BLaER1 (cell line): Measurements from ENCODE around the gene IRF4.

Experiments used
- H3K27ac ChIP-seq: shearing (Covaris generic); formaldehyde crosslinking; 2 replicates; pipeline ENCODE4 v1.8.1; 2022
- H3K27me3 ChIP-seq: shearing (Covaris generic); formaldehyde crosslinking; 2 replicates; pipeline ENCODE4 v1.8.1; 2022
- H3K36me3 ChIP-seq: shearing (Covaris generic); formaldehyde crosslinking; 2 replicates; pipeline ENCODE4 v1.8.1; 2022
- H3K4me1 ChIP-seq: shearing (Covaris generic); formaldehyde crosslinking; 2 replicates; pipeline ENCODE4 v1.8.1; 2022
- H3K4me2 ChIP-seq: shearing (Covaris generic); formaldehyde crosslinking; 2 replicates; pipeline ENCODE4 v1.8.1; 2022
- H3K4me3 ChIP-seq: shearing (Covaris generic); formaldehyde crosslinking; 2 replicates; pipeline ENCODE4 v1.8.1; 2022
- H3K9ac ChIP-seq: shearing (Covaris generic); formaldehyde crosslinking; 2 replicates; pipeline ENCODE4 v1.8.1; 2022
- H3K9me3 ChIP-seq: shearing (Covaris generic); formaldehyde crosslinking; 2 replicates; pipeline ENCODE4 v1.8.1; 2022
- H4K20me1 ChIP-seq: shearing (Covaris generic); formaldehyde crosslinking; 2 replicates; pipeline ENCODE4 v1.8.1; 2022
- Cebpa-rat ChIP-seq: shearing (Covaris generic); IDR thresholded peaks from 2 replicates; pipeline ENCODE4 v1.8.1; 2022

IRF4 gene

GRCh38 chr6:379410-380181, 12.0 kb upstream of the IRF4 start:
- no peaks in the 10 kb centered on the region for H4K20me1 ChIP-seq
- no peak overlapping the region for H3K9ac ChIP-seq
- H3K4me1 ChIP-seq = peaks cover 24% of the 10 kb centered on the region
- TF ChIP-seq Cebpa-rat = no peak
- no peak overlapping the region for H3K4me2 ChIP-seq
- H3K9me3 ChIP-seq = no peaks in the 10 kb centered on the region
- no peaks in the 10 kb centered on the region for H3K36me3 ChIP-seq
- H3K4me3 ChIP-seq = no peak overlapping the region
- H3K27me3 ChIP-seq = no peaks in the 10 kb centered on the region
- H3K27ac ChIP-seq = no peak overlapping the region

GRCh38 chr6:380234-381218, 11.0 kb upstream of the IRF4 start:
- H3K4me1 ChIP-seq = peaks cover 33% of the 10 kb centered on the region
- no peak overlapping the region for H3K27ac ChIP-seq
- no peak overlapping the region for H3K9ac ChIP-seq
- no peak for TF ChIP-seq Cebpa-rat
- no peaks in the 10 kb centered on the region for H4K20me1 ChIP-seq
- H3K36me3 ChIP-seq = no peaks in the 10 kb centered on the region
- no peak overlapping the region for H3K4me3 ChIP-seq
- no peaks in the 10 kb centered on the region for H3K9me3 ChIP-seq
- no peaks in the 10 kb centered on the region for H3K27me3 ChIP-seq
- H3K4me2 ChIP-seq = no peak overlapping the region

- Histone ChIP-seq H3K9ac (no peak overlapping the region), H3K27me3 (no peaks in the 10 kb centered on the region), H4K20me1 (no peaks in the 10 kb centered on the region), H3K4me2 (no peak overlapping the region), H3K4me1 (peaks cover 39% of the 10 kb centered on the region), H3K9me3 (no peaks in the 10 kb centered on the region), H3K4me3 (no peak overlapping the region), H3K27ac (no peak overlapping the region), H3K36me3 (no peaks in the 10 kb centered on the region)
- no peak for TF ChIP-seq Cebpa-rat
Observed at GRCh38 chr6:381742-382461, 9.7 kb upstream of the IRF4 start.

- no peaks in the 10 kb centered on the region for H3K27me3 ChIP-seq
- H3K9me3 ChIP-seq = no peaks in the 10 kb centered on the region
- H3K36me3 ChIP-seq = no peaks in the 10 kb centered on the region
- no peak overlapping the region for H3K27ac ChIP-seq
- no peak overlapping the region for H3K4me3 ChIP-seq
- H3K9ac ChIP-seq = no peak overlapping the region
- H3K4me1 ChIP-seq = peaks cover 33% of the 10 kb centered on the region
- H4K20me1 ChIP-seq = no peaks in the 10 kb centered on the region
- H3K4me2 ChIP-seq = no peak overlapping the region
- no peak for TF ChIP-seq Cebpa-rat
Observed at GRCh38 chr6:382883-383810, 8.4 kb upstream of the IRF4 start.

GRCh38 chr6:383856-384255, 7.7 kb upstream of the IRF4 start:
- Histone ChIP-seq H3K27ac (no peak overlapping the region), H3K27me3 (no peaks in the 10 kb centered on the region), H4K20me1 (no peaks in the 10 kb centered on the region), H3K4me3 (no peak overlapping the region), H3K4me2 (peak overlapping the region; percentile 63; the same call in 1 of the 2 replicates), H3K9me3 (no peaks in the 10 kb centered on the region), H3K36me3 (no peaks in the 10 kb centered on the region), H3K9ac (no peak overlapping the region), H3K4me1 (peaks cover 33% of the 10 kb centered on the region)
- TF ChIP-seq Cebpa-rat = no peak

GRCh38 chr6:384898-385297, 6.7 kb upstream of the IRF4 start:
- H3K4me1 ChIP-seq = peaks cover 34% of the 10 kb centered on the region
- no peak for TF ChIP-seq Cebpa-rat
- H4K20me1 ChIP-seq = no peaks in the 10 kb centered on the region
- H3K9ac ChIP-seq = no peak overlapping the region
- H3K9me3 ChIP-seq = no peaks in the 10 kb centered on the region
- H3K27me3 ChIP-seq = no peaks in the 10 kb centered on the region
- H3K36me3 ChIP-seq = no peaks in the 10 kb centered on the region
- H3K4me3 ChIP-seq = no peak overlapping the region
- peak overlapping the region; percentile 63 for H3K4me2 ChIP-seq
- H3K27ac ChIP-seq = no peak overlapping the region

- no peaks in the 10 kb centered on the region for H3K9me3 ChIP-seq
- no peaks in the 10 kb centered on the region for H3K36me3 ChIP-seq
- H3K9ac ChIP-seq = no peak overlapping the region
- peak overlapping the region; percentile 63 for H3K4me2 ChIP-seq
- peaks cover 41% of the 10 kb centered on the region for H3K4me1 ChIP-seq
- H4K20me1 ChIP-seq = no peaks in the 10 kb centered on the region
- no peak overlapping the region for H3K27ac ChIP-seq
- no peak overlapping the region for H3K4me3 ChIP-seq
- H3K27me3 ChIP-seq = no peaks in the 10 kb centered on the region
- TF ChIP-seq Cebpa-rat = no peak
Observed at GRCh38 chr6:385614-386013, 5.9 kb upstream of the IRF4 start.

- Histone ChIP-seq H3K36me3 (no peaks in the 10 kb centered on the region), H3K27ac (no peak overlapping the region), H3K27me3 (no peaks in the 10 kb centered on the region), H4K20me1 (peaks cover 2% of the 10 kb centered on the region), H3K9ac (no peak overlapping the region), H3K9me3 (no peaks in the 10 kb centered on the region), H3K4me1 (peaks cover 47% of the 10 kb centered on the region), H3K4me2 (no peak overlapping the region), H3K4me3 (no peak overlapping the region)
- TF ChIP-seq Cebpa-rat = no peak
Observed at GRCh38 chr6:386688-387266, 4.8 kb upstream of the IRF4 start.
